T-helper 22 cell (primary cell): ENCODE results near the gene TCF4.

ENCODE experiments used
- DNase-seq: peaks from one replicate; pipeline ENCODE4 v3.0.0-alpha.2; 2020; ENCODE audit warnings: low read depth

TCF4 gene

DNA sequence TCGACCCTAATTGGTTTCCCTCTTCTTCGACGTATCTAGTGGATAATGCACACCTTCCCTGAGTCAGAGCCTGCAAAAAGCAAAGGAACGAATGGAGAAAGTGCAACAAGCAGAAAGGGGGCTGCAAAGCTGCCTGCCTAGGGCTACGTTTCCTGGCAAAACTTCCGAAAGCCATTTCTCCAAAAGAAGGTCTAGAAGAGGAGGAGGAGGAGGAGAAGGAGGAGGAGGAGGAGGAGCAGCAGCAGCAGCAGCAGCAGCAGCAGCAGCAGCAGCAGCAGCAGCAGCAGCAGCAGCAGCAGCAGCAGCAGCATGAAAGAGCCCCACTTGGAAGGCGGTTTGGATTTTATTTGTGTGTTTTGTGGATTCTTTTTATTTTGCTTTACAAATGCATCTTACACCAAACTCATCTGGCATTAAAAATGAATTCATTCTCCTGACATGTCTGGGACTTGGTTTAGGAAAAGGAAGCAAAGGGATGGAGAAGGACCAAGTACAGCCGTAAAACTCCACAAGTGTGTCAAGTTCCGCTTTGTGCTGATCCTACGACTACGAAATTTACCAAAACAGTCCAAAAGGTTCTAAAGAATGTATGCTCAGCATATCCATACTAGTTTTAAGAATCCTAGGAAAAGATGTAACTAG, 2.0 kb downstream of the TCF4 start:
- DNase-seq, result no peak

DNA sequence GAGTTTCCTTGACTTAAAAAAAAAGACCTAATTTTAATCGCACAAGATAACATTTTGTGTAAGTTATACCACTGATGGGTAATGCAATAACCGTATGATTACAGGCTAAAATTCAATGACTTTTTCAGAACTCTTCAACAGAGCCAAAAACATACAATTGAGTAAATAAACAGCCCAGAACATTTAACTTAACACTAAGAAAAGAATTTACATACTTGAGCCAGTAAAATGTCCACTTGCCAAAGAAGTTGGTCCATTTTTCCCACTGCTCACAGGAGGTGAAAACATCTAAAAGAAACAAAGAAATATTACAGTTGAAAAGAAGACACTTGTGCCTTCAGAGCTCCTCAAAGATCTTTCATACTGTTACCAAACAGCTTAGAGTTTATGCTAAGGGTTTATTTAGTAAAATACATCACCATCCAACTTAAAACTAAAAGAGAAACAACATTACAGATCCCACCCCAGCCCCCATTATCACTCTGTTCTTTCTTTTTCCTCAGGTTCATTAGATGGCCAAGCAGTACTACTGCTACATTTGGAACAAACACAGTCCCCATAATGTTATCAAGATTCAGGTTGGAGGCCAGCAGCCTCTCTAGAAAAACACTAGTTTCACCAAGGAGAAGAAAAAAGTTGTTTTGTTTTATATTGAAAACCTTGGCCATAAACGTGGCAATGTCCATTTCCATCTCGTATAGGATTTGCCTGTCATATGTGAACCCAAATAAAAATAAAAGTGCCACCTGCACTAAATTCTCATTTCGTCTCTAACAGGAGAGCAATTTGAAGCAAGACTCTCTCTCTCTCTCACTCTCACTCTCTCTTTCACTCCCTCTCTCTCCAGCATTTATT, 2.7 kb downstream of the TCF4 start:
- DNase-seq, result no peak

- DNase-seq, result no peak
Observed at GRCh38 chr18:55584201-55584600, 3.8 kb downstream of the TCF4 start.

DNA sequence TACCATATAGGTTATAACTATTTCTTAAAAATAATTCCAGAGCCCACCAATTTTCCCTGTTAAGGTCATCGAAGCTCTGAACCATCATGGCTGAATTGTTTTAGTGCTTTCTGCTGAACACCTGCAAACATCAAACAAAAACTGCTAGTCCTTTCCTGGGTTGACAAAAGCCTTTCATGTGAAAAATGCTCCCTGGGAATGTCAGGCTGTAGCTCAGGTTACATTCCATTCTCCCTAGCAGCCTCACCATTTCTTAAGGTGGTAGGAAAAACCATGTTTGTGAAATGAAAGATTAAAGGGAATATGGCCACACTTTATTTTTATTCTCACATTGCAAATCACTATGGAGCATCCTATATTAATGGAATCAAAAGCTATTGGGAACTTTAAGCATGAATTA, 5.7 kb downstream of the TCF4 start:
- DNase-seq, result no peak

DNA sequence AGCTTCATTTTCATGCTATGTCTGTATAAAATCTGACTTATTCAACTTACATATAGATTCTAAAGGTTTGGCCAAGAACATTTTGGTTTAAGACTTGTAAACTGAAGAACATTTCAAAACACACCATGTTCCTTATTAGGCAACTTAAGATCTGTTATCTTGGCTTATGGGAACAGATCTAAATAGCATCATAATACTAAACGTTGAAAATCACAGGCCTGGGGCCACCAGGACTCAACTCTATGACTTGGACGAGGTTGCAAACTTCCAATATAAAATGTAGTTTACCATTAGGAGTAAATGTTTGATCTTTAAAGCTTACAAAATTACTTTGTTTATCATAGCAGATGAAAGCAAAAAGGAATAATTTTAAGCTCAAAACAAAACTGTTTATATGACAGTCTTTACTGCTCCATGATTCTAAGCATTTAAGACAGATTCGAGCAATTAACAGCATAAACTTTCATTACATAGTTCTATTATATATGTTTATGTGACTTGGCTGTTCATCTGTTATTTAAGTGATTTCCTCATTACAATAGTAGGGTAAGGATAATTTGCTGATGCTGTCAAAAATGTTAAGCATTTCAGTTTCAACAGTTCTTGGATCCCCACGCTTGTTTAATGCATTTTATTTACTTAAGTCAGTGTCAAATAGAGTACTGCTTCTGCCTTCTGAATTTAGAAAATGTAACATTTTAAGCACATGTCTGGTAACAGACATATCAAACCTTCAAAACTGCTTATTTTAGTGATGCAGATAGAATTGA, 8.3 kb downstream of the TCF4 start:
- no peak for DNase-seq

GRCh38 chr18:55577812-55578539, 10.0 kb downstream of the TCF4 start:
- no peak for DNase-seq

DNA sequence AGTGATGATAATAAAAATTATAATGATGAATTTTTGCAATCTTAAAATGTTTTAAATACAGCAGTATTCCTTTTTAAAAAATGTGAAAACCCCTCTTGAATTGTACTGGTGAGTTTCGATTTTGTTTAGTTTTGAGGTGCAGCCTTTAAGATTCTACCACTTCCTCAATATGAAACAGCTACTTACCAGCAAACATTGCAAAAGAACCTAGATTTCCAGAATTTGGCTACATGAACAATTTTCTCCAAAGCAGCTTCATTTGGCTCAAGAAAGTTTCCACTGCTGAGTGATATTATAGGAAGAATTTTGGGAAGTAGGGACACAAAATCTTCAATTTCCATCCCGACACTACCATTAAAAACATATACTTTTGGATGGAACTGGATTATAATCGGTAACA, 12.0 kb downstream of the TCF4 start:
- no peak for DNase-seq

- no peak for DNase-seq
Observed at GRCh38 chr18:55575066-55575465, 12.9 kb downstream of the TCF4 start.

DNA sequence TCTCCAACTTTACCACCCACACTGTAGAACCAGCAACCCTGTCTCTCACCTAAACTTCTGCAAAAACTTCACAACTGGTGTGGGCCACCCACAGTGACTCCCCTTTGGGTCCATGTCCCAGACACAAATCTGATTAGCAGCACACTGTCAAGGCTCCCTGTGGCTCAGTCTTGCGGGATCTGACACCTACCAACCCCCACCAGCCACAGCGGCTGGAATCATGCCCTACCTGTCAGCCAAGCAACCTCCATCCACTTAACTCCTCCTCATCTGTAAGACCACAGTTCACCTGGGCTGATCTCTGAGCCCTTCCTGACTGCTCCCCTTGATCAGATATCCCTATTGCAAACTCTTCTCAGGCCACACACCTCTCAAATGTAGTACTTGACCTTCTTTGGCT, 14.6 kb downstream of the TCF4 start:
- DNase-seq, result no peak

DNA sequence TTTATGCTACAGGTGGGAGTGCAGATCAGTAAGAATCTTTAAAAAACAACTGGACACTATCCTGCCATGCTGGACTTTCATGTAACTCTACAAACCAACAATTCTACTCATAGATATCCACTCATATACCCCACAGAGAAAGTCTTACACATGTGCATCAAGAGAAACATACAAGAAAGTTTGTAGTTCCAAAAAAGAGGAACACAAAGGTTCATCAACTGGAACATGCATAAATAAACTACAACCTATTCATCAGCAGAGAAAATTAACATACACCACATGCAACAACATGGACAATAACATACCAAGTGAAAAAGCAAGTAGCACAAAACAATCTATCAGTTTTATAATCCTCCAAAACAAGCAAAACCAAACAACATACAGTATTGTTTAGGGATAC, 17.0 kb downstream of the TCF4 start:
- no peak for DNase-seq

GRCh38 chr18:55566456-55566935, 21.5 kb downstream of the TCF4 start:
- DNase-seq, result no peak

DNA sequence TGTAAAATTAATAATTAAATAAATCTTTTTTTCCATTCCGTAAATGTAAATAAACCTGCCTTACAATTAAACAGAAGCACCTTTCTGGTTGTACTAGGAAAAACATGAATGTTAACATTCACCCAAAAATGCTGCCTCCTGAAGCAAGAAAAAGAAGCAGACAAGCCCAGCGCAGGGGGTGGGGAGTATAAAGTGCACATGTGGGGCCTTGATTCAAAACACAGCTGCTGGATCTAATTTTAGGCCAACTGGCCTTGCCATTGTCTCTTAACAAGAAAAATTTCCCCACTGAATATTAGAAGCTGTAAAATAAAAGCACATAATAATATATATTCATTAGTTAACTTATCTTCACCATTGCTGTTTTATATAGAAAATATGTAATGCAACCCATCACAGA, 28.3 kb downstream of the TCF4 start:
- DNase-seq, result no peak

DNA sequence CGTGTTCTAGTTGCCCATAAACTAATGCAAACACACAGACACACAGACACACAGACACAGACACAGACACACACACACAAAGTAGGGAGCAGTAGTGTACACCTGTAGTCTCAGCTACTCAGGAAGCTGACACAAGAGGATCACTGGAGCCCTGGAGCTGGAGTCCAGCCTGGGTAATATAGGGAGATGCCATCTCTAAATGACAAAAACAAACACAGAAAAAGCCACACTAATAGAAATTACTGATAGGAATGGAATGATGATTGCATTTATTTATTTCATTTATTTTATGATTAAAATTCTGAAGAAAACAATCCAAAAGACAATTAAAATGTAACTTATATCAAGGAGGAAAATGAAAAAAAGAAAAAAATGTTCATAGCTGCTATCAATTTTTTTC, 30.8 kb downstream of the TCF4 start:
- no peak for DNase-seq

GRCh38 chr18:55555395-55556027, 32.5 kb downstream of the TCF4 start:
- no peak for DNase-seq

DNA sequence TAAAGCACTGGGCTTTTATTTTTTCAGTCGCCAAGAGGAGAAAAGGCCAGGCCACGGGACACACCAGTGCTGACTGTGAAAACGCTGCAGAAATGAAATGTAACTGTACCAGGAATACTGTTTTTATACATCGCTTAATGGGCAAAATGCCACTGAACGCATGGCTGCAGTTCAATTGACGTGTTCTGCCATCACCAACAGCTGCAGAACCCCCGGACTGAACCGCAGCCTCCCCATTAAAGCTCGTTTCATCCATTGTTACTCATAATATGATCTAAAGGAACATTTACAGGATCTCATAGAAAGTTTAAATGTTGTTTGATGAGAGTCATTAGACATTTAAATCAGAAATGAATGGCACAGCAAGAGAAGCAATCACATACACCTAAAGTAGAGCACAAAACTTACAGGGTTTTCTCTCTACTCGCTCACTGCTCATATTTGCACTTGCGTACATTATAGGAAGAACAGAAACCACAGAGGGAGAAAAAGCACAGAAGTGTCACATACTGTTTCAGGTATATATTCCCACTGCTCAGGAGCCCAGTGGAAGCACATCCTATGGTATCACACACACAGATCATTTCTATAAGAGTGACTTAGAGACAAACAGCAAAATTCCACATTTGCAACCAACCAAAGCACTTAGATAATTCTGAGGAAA, 35.3 kb downstream of the TCF4 start:
- no peak for DNase-seq

DNA sequence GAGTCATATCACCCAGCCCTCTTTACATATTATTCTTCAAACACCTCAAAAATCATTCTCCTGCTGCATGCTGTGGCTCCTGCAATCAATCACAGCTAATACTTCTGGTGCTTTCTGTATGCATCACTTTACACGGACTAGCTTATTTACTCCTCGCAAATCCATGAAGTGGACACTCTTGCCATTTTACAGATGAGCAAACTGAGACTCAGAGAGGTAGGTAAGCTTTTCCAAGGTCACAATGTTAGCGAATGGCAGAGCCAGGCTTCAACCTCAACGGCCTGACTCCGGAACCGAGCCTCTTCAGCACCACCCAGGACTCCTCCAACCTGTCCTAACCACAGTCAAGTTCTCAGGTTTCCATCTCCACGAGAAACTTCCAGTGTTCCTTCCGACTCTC, 36.8 kb downstream of the TCF4 start:
- no peak for DNase-seq

- no peak for DNase-seq
Observed at GRCh38 chr18:55550471-55550870, 37.5 kb downstream of the TCF4 start.

DNA sequence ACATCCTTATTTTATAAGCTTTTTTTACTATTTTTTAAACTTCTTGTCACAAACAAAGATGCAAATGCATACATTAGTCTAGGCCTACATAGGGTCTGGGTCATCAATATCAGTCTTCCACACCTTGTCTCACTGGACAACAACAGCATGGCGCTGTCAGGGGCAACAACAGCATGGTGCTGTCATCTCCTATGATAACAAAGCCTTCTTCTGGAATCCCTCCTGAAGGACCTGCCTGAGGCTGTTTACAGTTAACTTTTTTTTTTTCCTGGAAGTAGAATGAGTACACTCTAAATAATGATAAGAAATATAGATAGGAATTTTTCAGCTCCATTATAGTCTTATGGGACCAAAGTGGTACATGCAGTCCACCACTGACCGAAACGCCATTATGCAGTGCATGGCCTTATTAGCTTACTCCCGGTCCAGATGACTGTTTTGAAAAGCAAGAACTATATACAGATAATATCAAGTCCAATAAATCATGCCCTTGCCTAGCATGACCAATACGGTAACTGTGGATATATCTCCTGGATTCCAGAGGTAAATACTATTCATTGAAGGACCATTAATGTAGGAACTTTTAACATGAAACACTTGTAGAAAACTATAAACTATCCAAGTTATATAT, 38.4 kb downstream of the TCF4 start:
- DNase-seq, result no peak

DNA sequence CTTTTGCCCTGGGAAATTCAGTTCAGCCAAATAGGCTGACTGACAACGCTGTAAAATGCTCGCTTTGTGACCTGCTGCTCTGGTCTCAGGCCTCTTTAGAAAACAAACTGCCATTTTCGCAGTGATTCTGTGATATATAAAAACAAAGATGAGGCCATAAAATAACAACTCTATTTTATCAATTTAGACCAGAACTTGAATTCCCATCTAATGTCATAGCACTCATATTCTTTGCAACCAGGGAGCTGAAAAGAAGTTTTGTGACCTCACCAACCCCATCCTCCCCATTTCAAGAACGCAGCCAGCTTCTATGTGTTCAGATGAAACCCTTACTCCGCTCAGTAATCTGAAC, 40.3 kb downstream of the TCF4 start:
- DNase-seq, result no peak

- DNase-seq, result no peak
Observed at GRCh38 chr18:55546851-55547704, 40.9 kb downstream of the TCF4 start.
